ENCODE results near the gene EFHB. TPM values are rescaled to one million over a fixed set of nuclear protein-coding genes. Genes with fewer than 3 reads are reported as not detected.

EFHB gene
- total RNA-seq, 1 experiment from 2014 or later, result 0.30 TPM

GRCh38 chr3:19917167-19917566 lies 16.9 kb downstream of the EFHB start:
- Histone ChIP-seq H3K4me2 (ENCODE audit: low read length) (no peak overlapping the region), H3K79me2 (ENCODE audit: insufficient read depth, low read length) (no peaks in the 10 kb centered on the region), H3K9ac (ENCODE audit: low read length) (no peak overlapping the region), H2AFZ (ENCODE audit: low read depth, low read length, poor library complexity, severe bottlenecking) (no peak overlapping the region), H3K9me3 (ENCODE audit: control insufficient read depth in 1 of 2, insufficient read depth in 1 of 2, low read depth in 1 of 2, low read length in 2 of 2) (no peaks in the 10 kb centered on the region), H3K27ac (ENCODE audit: low read depth, low read length) (no peak overlapping the region), H3K4me1 (ENCODE audit: control insufficient read depth in 1 of 2, insufficient read depth in 2 of 2, low read length in 2 of 2) (no peaks in the 10 kb centered on the region), H4K20me1 (ENCODE audit: insufficient read depth) (no peaks in the 10 kb centered on the region), H3K4me3 (replicated peaks in 1 of 2; ENCODE audit: low read depth in 1 of 2, low read length in 2 of 2) (no peak overlapping the region), H3K27me3 (ENCODE audit: insufficient read depth, low read length) (no peaks in the 10 kb centered on the region), H3K36me3 (ENCODE audit: control insufficient read depth in 1 of 2, insufficient read depth in 2 of 2, low read length in 2 of 2) (no peaks in the 10 kb centered on the region), H3K9me2 (ENCODE audit: insufficient read depth) (no peaks in the 10 kb centered on the region)
- ChIA-PET RAD21 (ENCODE audit: low non-redundant PET in 1 of 2, low total read pairs in 2 of 2, uncharacterized antibody in 2 of 2, unreplicated experiment in 2 of 2) (no interaction called here), POLR2A (no interaction called here), CTCF (no interaction called here)
- ATAC-seq (no peak), DNase-seq (ENCODE audit: low read depth, low spot score) (no peak)
- BruUV-seq (replicated peaks), result no TSS peak
- TF ChIP-seq ZNF274 (IDR thresholded peaks at IDR 0.05; ENCODE audit: low read depth, low read length) (no peak), SIN3A (IDR thresholded peaks at IDR 0.05; ENCODE audit: low read depth) (no peak), EZH2 (IDR thresholded peaks at IDR 0.05) (no peak), FOSL1 (IDR thresholded peaks at IDR 0.05; ENCODE audit: low read depth) (no peak), CEBPB (IDR thresholded peaks at IDR 0.05; ENCODE audit: low read depth) (no peak), EZH2phosphoT487 (IDR thresholded peaks at IDR 0.05; ENCODE audit: borderline replicate concordance) (no peak), RAD21 (IDR thresholded peaks at IDR 0.05; ENCODE audit: low read depth) (no peak)
- TF ChIP-seq, protein P1, sequence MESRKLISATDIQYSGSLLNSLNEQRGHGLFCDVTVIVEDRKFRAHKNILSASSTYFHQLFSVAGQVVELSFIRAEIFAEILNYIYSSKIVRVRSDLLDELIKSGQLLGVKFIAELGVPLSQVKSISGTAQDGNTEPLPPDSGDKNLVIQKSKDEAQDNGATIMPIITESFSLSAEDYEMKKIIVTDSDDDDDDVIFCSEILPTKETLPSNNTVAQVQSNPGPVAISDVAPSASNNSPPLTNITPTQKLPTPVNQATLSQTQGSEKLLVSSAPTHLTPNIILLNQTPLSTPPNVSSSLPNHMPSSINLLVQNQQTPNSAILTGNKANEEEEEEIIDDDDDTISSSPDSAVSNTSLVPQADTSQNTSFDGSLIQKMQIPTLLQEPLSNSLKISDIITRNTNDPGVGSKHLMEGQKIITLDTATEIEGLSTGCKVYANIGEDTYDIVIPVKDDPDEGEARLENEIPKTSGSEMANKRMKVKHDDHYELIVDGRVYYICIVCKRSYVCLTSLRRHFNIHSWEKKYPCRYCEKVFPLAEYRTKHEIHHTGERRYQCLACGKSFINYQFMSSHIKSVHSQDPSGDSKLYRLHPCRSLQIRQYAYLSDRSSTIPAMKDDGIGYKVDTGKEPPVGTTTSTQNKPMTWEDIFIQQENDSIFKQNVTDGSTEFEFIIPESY (IDR thresholded peaks at IDR 0.05; ENCODE audit: extremely low read depth, insufficient replicate concordance, low read length), result no peak
- intact Hi-C loops (cut with micrococcal nuclease), result no loop called here

DNA sequence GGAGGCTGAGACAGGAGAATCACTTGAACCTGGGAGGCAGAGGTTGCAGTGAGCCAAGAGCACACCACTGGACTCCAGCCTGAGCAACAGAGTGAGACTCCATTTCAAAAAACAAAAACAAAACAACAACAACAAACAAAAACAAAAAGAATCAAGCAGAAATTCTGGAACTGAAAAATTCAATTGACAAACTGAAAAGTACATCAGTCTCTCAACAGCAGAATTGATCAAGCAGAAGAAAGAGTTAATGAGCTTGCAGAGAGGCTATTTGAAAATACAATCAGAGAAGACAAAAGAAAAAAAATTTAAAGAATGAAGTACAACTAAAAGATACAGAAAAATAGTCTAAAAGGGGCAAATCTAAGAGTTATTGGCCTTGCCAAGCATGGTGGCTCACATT lies 22.6 kb downstream of the EFHB start:
- Histone ChIP-seq H3K79me2 (ENCODE audit: insufficient read depth, low read length) (no peaks in the 10 kb centered on the region), H3K27ac (ENCODE audit: low read depth, low read length) (no peak overlapping the region), H3K4me2 (ENCODE audit: low read length) (no peak overlapping the region), H3K4me1 (ENCODE audit: control insufficient read depth in 1 of 2, insufficient read depth in 2 of 2, low read length in 2 of 2) (no peaks in the 10 kb centered on the region), H2AFZ (ENCODE audit: low read depth, low read length, poor library complexity, severe bottlenecking) (no peak overlapping the region), H3K9ac (ENCODE audit: low read length) (no peak overlapping the region), H3K9me2 (ENCODE audit: insufficient read depth) (no peaks in the 10 kb centered on the region), H4K20me1 (ENCODE audit: insufficient read depth) (no peaks in the 10 kb centered on the region), H3K36me3 (ENCODE audit: control insufficient read depth in 1 of 2, insufficient read depth in 2 of 2, low read length in 2 of 2) (no peaks in the 10 kb centered on the region), H3K27me3 (ENCODE audit: insufficient read depth, low read length) (no peaks in the 10 kb centered on the region), H3K9me3 (ENCODE audit: control insufficient read depth in 1 of 2, insufficient read depth in 1 of 2, low read depth in 1 of 2, low read length in 2 of 2) (no peaks in the 10 kb centered on the region), H3K4me3 (replicated peaks in 1 of 2; ENCODE audit: low read depth in 1 of 2, low read length in 2 of 2) (no peak overlapping the region)
- DNase-seq (ENCODE audit: low read depth, low spot score) (no peak), ATAC-seq (no peak)
- ChIA-PET CTCF (no interaction called here), POLR2A (no interaction called here), RAD21 (ENCODE audit: low non-redundant PET in 1 of 2, low total read pairs in 2 of 2, uncharacterized antibody in 2 of 2, unreplicated experiment in 2 of 2) (no interaction called here)
- intact Hi-C loops (cut with micrococcal nuclease), result no loop called here
- BruUV-seq (replicated peaks), result no TSS peak
- TF ChIP-seq EGR1 (IDR thresholded peaks at IDR 0.05; ENCODE audit: low read depth), result no peak
- TF ChIP-seq YY1 (IDR thresholded peaks at IDR 0.05; ENCODE audit: extremely low read depth, insufficient replicate concordance, low read depth, low read length), result no peak
- TF ChIP-seq EZH2phosphoT487 (IDR thresholded peaks at IDR 0.05; ENCODE audit: borderline replicate concordance), result no peak
- TF ChIP-seq, protein P2, sequence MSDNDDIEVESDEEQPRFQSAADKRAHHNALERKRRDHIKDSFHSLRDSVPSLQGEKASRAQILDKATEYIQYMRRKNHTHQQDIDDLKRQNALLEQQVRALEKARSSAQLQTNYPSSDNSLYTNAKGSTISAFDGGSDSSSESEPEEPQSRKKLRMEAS (IDR thresholded peaks at IDR 0.05), result no peak
- TF ChIP-seq ELF1 (IDR thresholded peaks at IDR 0.05; ENCODE audit: borderline replicate concordance, low read depth), result no peak
- no peak for TF ChIP-seq EZH2 (IDR thresholded peaks at IDR 0.05)
- no peak for TF ChIP-seq RAD21 (IDR thresholded peaks at IDR 0.05; ENCODE audit: low read depth)
- no peak for TF ChIP-seq ZNF274 (IDR thresholded peaks at IDR 0.05; ENCODE audit: low read depth, low read length)
- TF ChIP-seq, protein P3, sequence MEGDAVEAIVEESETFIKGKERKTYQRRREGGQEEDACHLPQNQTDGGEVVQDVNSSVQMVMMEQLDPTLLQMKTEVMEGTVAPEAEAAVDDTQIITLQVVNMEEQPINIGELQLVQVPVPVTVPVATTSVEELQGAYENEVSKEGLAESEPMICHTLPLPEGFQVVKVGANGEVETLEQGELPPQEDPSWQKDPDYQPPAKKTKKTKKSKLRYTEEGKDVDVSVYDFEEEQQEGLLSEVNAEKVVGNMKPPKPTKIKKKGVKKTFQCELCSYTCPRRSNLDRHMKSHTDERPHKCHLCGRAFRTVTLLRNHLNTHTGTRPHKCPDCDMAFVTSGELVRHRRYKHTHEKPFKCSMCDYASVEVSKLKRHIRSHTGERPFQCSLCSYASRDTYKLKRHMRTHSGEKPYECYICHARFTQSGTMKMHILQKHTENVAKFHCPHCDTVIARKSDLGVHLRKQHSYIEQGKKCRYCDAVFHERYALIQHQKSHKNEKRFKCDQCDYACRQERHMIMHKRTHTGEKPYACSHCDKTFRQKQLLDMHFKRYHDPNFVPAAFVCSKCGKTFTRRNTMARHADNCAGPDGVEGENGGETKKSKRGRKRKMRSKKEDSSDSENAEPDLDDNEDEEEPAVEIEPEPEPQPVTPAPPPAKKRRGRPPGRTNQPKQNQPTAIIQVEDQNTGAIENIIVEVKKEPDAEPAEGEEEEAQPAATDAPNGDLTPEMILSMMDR (IDR thresholded peaks at IDR 0.05 in 2 of 3, conservative IDR thresholded peaks at IDR 0.05 in 1 of 3; ENCODE audit: borderline replicate concordance in 1 of 3, insufficient read depth in 1 of 3, low read depth in 2 of 3, low read length in 2 of 3), result no peak
- TF ChIP-seq JUND (IDR thresholded peaks at IDR 0.05), result no peak
- no peak for TF ChIP-seq ZFX (IDR thresholded peaks at IDR 0.05)
- no peak for TF ChIP-seq CEBPB (IDR thresholded peaks at IDR 0.05; ENCODE audit: low read depth)
- no peak for TF ChIP-seq SRF (IDR thresholded peaks at IDR 0.05; ENCODE audit: low read depth)
